Measurements from ENCODE around the gene ADAMTSL3. TPM values are rescaled to one million over a fixed set of nuclear protein-coding genes. Genes with fewer than 3 reads are reported as not detected.

The ADAMTSL3 gene
- total RNA-seq, 2 donors from 2014 or later = 0.79 to 3.4 TPM

DNA sequence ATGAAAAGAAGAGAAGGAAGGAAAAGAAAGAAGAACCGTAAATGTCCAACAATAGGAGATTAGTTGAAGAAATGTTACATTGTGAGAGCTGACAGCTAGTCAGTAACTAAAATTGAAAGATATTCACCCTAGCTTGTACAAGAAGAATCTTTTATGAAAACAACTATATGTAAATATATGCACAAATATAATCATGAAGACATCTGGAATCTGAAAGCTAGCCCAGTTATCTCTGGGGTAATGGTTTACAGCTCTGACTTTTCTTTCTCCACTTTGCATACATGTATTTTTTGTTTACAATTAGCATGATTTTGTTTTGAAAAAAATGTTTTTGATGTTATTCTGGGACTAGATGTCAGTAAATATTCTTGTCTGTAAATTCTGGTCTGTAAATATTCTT is 37.1 kb upstream of the ADAMTSL3 start:
- Histone ChIP-seq H3K4me1 (ENCODE audit: control insufficient read depth, insufficient read depth, low read length) (no peaks in the 10 kb centered on the region), H3K9ac (ENCODE audit: extremely low read depth, low read length, poor library complexity, severe bottlenecking) (no peak overlapping the region), H3K27ac (ENCODE audit: low read depth, low read length) (no peak overlapping the region), H3K27me3 (ENCODE audit: control insufficient read depth, insufficient read depth, low read length, poor library complexity, severe bottlenecking) (no peaks in the 10 kb centered on the region), H3K36me3 (ENCODE audit: control insufficient read depth, insufficient read depth, low read length) (no peaks in the 10 kb centered on the region), H3K9me3 (ENCODE audit: control insufficient read depth, low read length) (peaks cover 4% of the 10 kb centered on the region), H3K4me3 (ENCODE audit: low read length) (no peak overlapping the region)
- no peak overlapping the region for H3K4me3 Mint-ChIP-seq
- no peaks in the 10 kb centered on the region for H3K36me3 Mint-ChIP-seq (ENCODE audit: low read depth)
- no peaks in the 10 kb centered on the region for H3K9me3 Mint-ChIP-seq
- H3K27me3 Mint-ChIP-seq (ENCODE audit: insufficient read depth) = peaks cover 2% of the 10 kb centered on the region
- no peak for DNase-seq
- no peaks in the 10 kb centered on the region for H3K4me1 Mint-ChIP-seq
- H3K27ac Mint-ChIP-seq = no peak overlapping the region
- WGBS, 2 experiments (ENCODE audit: insufficient coverage in 1 of 2, insufficient read length in 1 of 2) = 100% methylated on average over 1 of the region's 1 CpG; no CpG with 5 or more reads in 1 of the 2 experiments
- TF ChIP-seq CTCF (conservative IDR thresholded peaks at IDR 0.05) = no peak

DNA sequence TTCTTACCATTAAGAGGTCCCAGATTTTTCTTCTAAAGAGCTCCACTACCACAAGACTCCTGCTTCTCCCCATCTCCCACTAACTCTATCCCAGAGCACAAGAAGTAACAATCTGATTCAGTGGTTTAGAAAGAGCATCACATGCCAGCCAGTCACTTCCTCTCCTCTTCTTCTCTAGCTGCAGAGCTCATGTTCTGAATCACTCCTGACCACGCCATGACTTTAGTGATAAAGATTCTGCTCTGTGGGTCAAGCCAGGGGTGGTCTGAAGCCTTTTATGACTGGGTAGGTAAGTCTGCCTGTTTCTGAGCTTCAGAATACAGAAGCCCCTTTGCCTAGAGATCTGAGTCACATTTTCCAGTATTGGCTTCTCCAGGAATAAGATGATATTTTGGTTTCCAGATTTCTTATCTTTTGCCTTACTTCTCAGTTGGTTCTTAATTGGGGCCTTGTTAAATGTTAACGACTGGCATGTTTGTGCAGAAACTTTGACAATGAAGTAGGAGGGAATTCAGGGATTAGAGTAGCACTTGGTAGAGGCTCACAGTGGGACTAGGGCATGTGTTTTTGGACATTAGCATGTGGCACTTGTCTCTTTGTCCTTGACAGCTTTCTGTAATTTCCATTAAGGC is 27.6 kb upstream of the ADAMTSL3 start:
- no peak for TF ChIP-seq CTCF (conservative IDR thresholded peaks at IDR 0.05)
- peak overlapping the region; percentile 6 for H3K27ac Mint-ChIP-seq
- no peak overlapping the region for H3K9ac ChIP-seq (ENCODE audit: extremely low read depth, low read length, poor library complexity, severe bottlenecking)
- no peaks in the 10 kb centered on the region for H3K36me3 ChIP-seq (ENCODE audit: control insufficient read depth, insufficient read depth, low read length)
- no peaks in the 10 kb centered on the region for H3K4me1 ChIP-seq (ENCODE audit: control insufficient read depth, insufficient read depth, low read length)
- no peaks in the 10 kb centered on the region for H3K27me3 ChIP-seq (ENCODE audit: control insufficient read depth, insufficient read depth, low read length, poor library complexity, severe bottlenecking)
- H3K4me1 Mint-ChIP-seq = peaks cover 10% of the 10 kb centered on the region
- H3K9me3 Mint-ChIP-seq = peaks cover 18% of the 10 kb centered on the region
- peaks cover 2% of the 10 kb centered on the region for H3K27me3 Mint-ChIP-seq (ENCODE audit: insufficient read depth)
- H3K9me3 ChIP-seq (ENCODE audit: control insufficient read depth, low read length) = peaks cover 22% of the 10 kb centered on the region
- H3K4me3 Mint-ChIP-seq = no peak overlapping the region
- 65 to 89% methylated on average over 1 to 2 of the region's 2 CpGs for WGBS, 2 experiments (ENCODE audit: insufficient coverage in 1 of 2, insufficient read length in 1 of 2)
- no peak overlapping the region for H3K27ac ChIP-seq (ENCODE audit: low read depth, low read length)
- no peak for DNase-seq
- no peak overlapping the region for H3K4me3 ChIP-seq (ENCODE audit: low read length)
- H3K36me3 Mint-ChIP-seq (ENCODE audit: low read depth) = no peaks in the 10 kb centered on the region

GRCh38 chr15:83631534-83631933 is 22.4 kb upstream of the ADAMTSL3 start:
- H3K27ac ChIP-seq (ENCODE audit: low read depth, low read length) = no peak overlapping the region
- no peak overlapping the region for H3K4me3 ChIP-seq (ENCODE audit: low read length)
- Mint-ChIP-seq H3K4me3 (no peak overlapping the region), H3K27ac (no peak overlapping the region), H3K9me3 (peaks cover 27% of the 10 kb centered on the region), H3K4me1 (peaks cover 3% of the 10 kb centered on the region), H3K27me3 (ENCODE audit: insufficient read depth) (peaks cover 7% of the 10 kb centered on the region), H3K36me3 (ENCODE audit: low read depth) (no peaks in the 10 kb centered on the region)
- no peak for DNase-seq
- H3K9ac ChIP-seq (ENCODE audit: extremely low read depth, low read length, poor library complexity, severe bottlenecking) = no peak overlapping the region
- peaks cover 4% of the 10 kb centered on the region for H3K27me3 ChIP-seq (ENCODE audit: control insufficient read depth, insufficient read depth, low read length, poor library complexity, severe bottlenecking)
- H3K9me3 ChIP-seq (ENCODE audit: control insufficient read depth, low read length) = peaks cover 24% of the 10 kb centered on the region
- TF ChIP-seq CTCF (conservative IDR thresholded peaks at IDR 0.05) = no peak
- H3K36me3 ChIP-seq (ENCODE audit: control insufficient read depth, insufficient read depth, low read length) = no peaks in the 10 kb centered on the region
- WGBS, 2 experiments (ENCODE audit: insufficient coverage in 1 of 2, insufficient read length in 1 of 2) = 69% methylated on average over 2 of the region's 2 CpGs; no CpG with 5 or more reads in 1 of the 2 experiments
- no peaks in the 10 kb centered on the region for H3K4me1 ChIP-seq (ENCODE audit: control insufficient read depth, insufficient read depth, low read length)
